Measurements from ENCODE around the gene PBX1. TPM values are rescaled to one million over a fixed set of nuclear protein-coding genes. Genes with fewer than 3 reads are reported as not detected.

The PBX1 gene
- total and polyA plus RNA-seq, 2 of the 4 experiments (the other 2 are of a cell fraction): 13.9 to 17.9 TPM

DNA sequence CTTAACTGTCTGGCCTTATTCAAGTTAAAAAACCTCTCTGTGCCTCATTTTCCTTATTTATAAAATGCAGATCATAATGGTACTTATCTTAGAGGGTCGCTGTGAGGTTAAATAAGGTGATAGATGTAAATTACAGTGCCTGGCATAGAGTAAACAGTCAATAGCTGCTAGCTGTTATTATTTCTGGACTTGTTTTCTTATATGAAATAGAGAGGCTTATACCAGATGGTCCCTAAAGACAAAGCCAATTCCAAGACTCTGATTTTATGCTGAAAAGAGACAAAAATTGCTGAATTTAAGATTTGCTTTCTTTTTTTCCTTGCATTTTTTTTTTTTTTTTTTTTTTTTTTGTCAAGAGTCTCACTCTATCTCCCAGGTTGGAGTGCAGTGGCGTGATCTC is 10.3 kb downstream of the PBX1 start:
- H3K9me3 ChIP-seq (ENCODE audit: control insufficient read depth, insufficient read depth, low read length): no peaks in the 10 kb centered on the region
- H3K4me3 ChIP-seq (ENCODE audit: insufficient read depth, low read depth, low read length): no peak overlapping the region
- no peak overlapping the region for H3K23ac ChIP-seq (ENCODE audit: low read depth, low read length)
- no peak overlapping the region for H4K5ac ChIP-seq (ENCODE audit: low read depth, low read length)
- dilution Hi-C loops (cut with HindIII; ENCODE audit: low sequenced_read_pairs, unreplicated experiment): no loop called here
- no peak overlapping the region for H3K56ac ChIP-seq (ENCODE audit: extremely low read depth, insufficient read depth, low read length)
- TF ChIP-seq CEBPB (IDR thresholded peaks at IDR 0.05; ENCODE audit: low read depth, low read length): no peak
- no peak for TF ChIP-seq BHLHE40 (IDR thresholded peaks at IDR 0.05; ENCODE audit: low read depth, low read length)
- TF ChIP-seq SMC3 (IDR thresholded peaks at IDR 0.05; ENCODE audit: low read depth, low read length): no peak
- H2AK9ac ChIP-seq (replicated peaks; ENCODE audit: low read depth, low read length, poor library complexity): no peak overlapping the region
- DNase-seq (no peak), ATAC-seq (ENCODE audit: low read depth) (no peak)
- H3K9me1 ChIP-seq (ENCODE audit: insufficient read depth, low read length): no peaks in the 10 kb centered on the region; the same call in 1 of the 2 replicates
- no peak overlapping the region for H2BK120ac ChIP-seq (ENCODE audit: low read depth, low read length)
- ChIA-PET POLR2A (ENCODE audit: unreplicated experiment) (no interaction called here), CTCF (no interaction called here)
- H3K27ac ChIP-seq (ENCODE audit: insufficient read depth, low read length): no peak overlapping the region
- H4K20me1 ChIP-seq (ENCODE audit: insufficient read depth, low read length): no peaks in the 10 kb centered on the region
- no peak overlapping the region for H3K9ac ChIP-seq (ENCODE audit: low read depth, low read length)
- H3K18ac ChIP-seq (ENCODE audit: low read depth, low read length): no peak overlapping the region
- no CpG with 5 or more reads among the region's 2 CpGs for WGBS, 2 experiments (ENCODE audit: extremely low coverage in 2 of 2, insufficient read length in 1 of 2)
- H2BK5ac ChIP-seq (ENCODE audit: low read depth, low read length, poor library complexity, severe bottlenecking): no peak overlapping the region
- H3K4me2 ChIP-seq (ENCODE audit: low read depth, low read length): no peak overlapping the region
- H3K79me1 ChIP-seq (ENCODE audit: low read depth in 1 of 2, low read length in 2 of 2): peaks cover 7 to 15% of the 10 kb centered on the region in 2 experiments; a peak in 3 of 4 replicates
- H2AFZ ChIP-seq (replicated peaks; ENCODE audit: low read length, poor library complexity): no peak overlapping the region
- H3K36me3 ChIP-seq (ENCODE audit: control insufficient read depth, insufficient read depth, low read length): peaks cover 8% of the 10 kb centered on the region; the same call in 1 of the 2 replicates
- no peak overlapping the region for H2BK15ac ChIP-seq (ENCODE audit: low read depth, low read length)
- H3K4ac ChIP-seq (ENCODE audit: low read depth, low read length): no peak overlapping the region
- H3K4me1 ChIP-seq (ENCODE audit: control insufficient read depth, insufficient read depth, low read length): peaks cover 3% of the 10 kb centered on the region
- no peak overlapping the region for H3K14ac ChIP-seq (replicated peaks; ENCODE audit: low read depth, low read length)
- H3K27me3 ChIP-seq (ENCODE audit: control insufficient read depth, insufficient read depth, low read length): no peaks in the 10 kb centered on the region
- no peak overlapping the region for H2AK5ac ChIP-seq (ENCODE audit: low read depth, low read length)
- H2BK20ac ChIP-seq (ENCODE audit: low read depth, low read length): no peak overlapping the region
- no TSS peak for BruUV-seq (replicated peaks)
- H4K8ac ChIP-seq (ENCODE audit: low read depth in 2 of 2, low read length in 2 of 2): no peak overlapping the region
- intact Hi-C loops (cut with micrococcal nuclease): no loop called here
- H4K91ac ChIP-seq (ENCODE audit: insufficient read depth, low read depth, low read length): no peak overlapping the region
- in situ Hi-C loops (cut with MboI; ENCODE audit: low sequenced_read_pairs): loop anchor here (10.0 kb wide), 1 partner anchor 216 kb away; no protein-coding TSS in a partner anchor
